H9 (cell line): ENCODE measurements around the gene CDK2. TPM values are rescaled to one million over a fixed set of nuclear protein-coding genes. Genes with fewer than 3 reads are reported as not detected.

Experiments
- DNase-seq: peaks from one replicate; pipeline ENCODE4 v3.0.0-alpha.2; 2017
- H2AFZ ChIP-seq: one replicate; pipeline ENCODE4 v1.6.1; 2013; ENCODE audit warnings: mild to moderate bottlenecking, low read length, control low read depth, moderate library complexity
- H2AK5ac ChIP-seq: 2 replicates; pipeline ENCODE4 v1.6.1; 2013; ENCODE audit warnings: low read length, control low read depth, mixed read lengths; ENCODE audit not compliant: insufficient read length
- H2BK120ac ChIP-seq: one replicate; pipeline ENCODE4 v1.6.1; 2013; ENCODE audit warnings: low read depth, mild to moderate bottlenecking, low read length, control low read depth, inconsistent platforms; ENCODE audit not compliant: poor library complexity, severe bottlenecking
- H2BK12ac ChIP-seq: 2 replicates; pipeline ENCODE4 v1.6.1; 2013; ENCODE audit warnings: low read length, control low read depth, mixed read lengths, low read depth; ENCODE audit not compliant: insufficient read length
- H2BK15ac ChIP-seq: 2 replicates; pipeline ENCODE4 v1.6.1; 2013; ENCODE audit warnings: low read depth, low read length, control low read depth
- H2BK20ac ChIP-seq: one replicate; pipeline ENCODE4 v1.6.1; 2013; ENCODE audit warnings: low read depth, mild to moderate bottlenecking, low read length, control low read depth, inconsistent platforms; ENCODE audit not compliant: poor library complexity, severe bottlenecking
- H2BK5ac ChIP-seq: 2 replicates; pipeline ENCODE4 v1.6.1; 2013; ENCODE audit warnings: low read length, control low read depth, mixed read lengths; ENCODE audit not compliant: insufficient read length
- H3K14ac ChIP-seq: 2 replicates; pipeline ENCODE4 v1.6.1; 2013; ENCODE audit warnings: low read length, control low read depth; ENCODE audit not compliant: insufficient read depth
- H3K18ac ChIP-seq: 2 replicates; pipeline ENCODE4 v1.6.1; 2013; ENCODE audit warnings: low read depth, mild to moderate bottlenecking, mixed read lengths, low read length, control low read depth; ENCODE audit not compliant: insufficient read length
- H3K23ac ChIP-seq: 2 replicates; pipeline ENCODE4 v1.6.1; 2013; ENCODE audit warnings: low read length, control low read depth, mixed read lengths, low read depth; ENCODE audit not compliant: insufficient read length
- H3K23me2 ChIP-seq: 2 replicates; pipeline ENCODE4 v1.6.1; 2013; ENCODE audit warnings: low read depth, mild to moderate bottlenecking, mixed read lengths, low read length, control low read depth; ENCODE audit not compliant: insufficient read length, poor library complexity, severe bottlenecking
- H3K27ac ChIP-seq: 2 replicates; pipeline ENCODE4 v1.5.1; 2013; ENCODE audit warnings: low read length, control low read depth, mixed read lengths, low read depth; ENCODE audit not compliant: insufficient read length
- H3K27me3 ChIP-seq: 2 replicates; pipeline ENCODE4 v1.6.1; 2013; ENCODE audit warnings: low read length, control low read depth, inconsistent platforms; ENCODE audit not compliant: insufficient read depth
- H3K4ac ChIP-seq: 2 replicates; pipeline ENCODE4 v1.6.1; 2013; ENCODE audit warnings: low read depth, mild to moderate bottlenecking, control low read depth, inconsistent platforms, low read length, moderate library complexity
- H3K4me1 ChIP-seq: 2 replicates; pipeline ENCODE4 v1.6.1; 2013; ENCODE audit warnings: low read length, control low read depth, inconsistent platforms; ENCODE audit not compliant: insufficient read depth
- H3K4me2 ChIP-seq: 2 replicates; pipeline ENCODE4 v1.6.1; 2013; ENCODE audit warnings: low read length, control low read depth, mixed read lengths; ENCODE audit not compliant: insufficient read length, insufficient read depth
- H3K56ac ChIP-seq: 2 replicates; pipeline ENCODE4 v1.6.1; 2013; ENCODE audit warnings: low read depth, mild to moderate bottlenecking, mixed read lengths, low read length, control low read depth; ENCODE audit not compliant: insufficient read length
- H3K79me1 ChIP-seq: 2 replicates; pipeline ENCODE4 v1.6.1; 2013; ENCODE audit warnings: low read depth, mild to moderate bottlenecking, moderate library complexity, low read length, control low read depth, inconsistent platforms; ENCODE audit not compliant: insufficient read depth, poor library complexity, severe bottlenecking
- H3K79me2 ChIP-seq: 2 replicates; pipeline ENCODE4 v1.6.1; 2013; ENCODE audit warnings: low read length, control low read depth, inconsistent platforms; ENCODE audit not compliant: insufficient read depth
- H3K9ac ChIP-seq: 2 replicates; pipeline ENCODE4 v1.6.1; 2013; ENCODE audit warnings: low read length, control low read depth, mixed read lengths; ENCODE audit not compliant: insufficient read length; ENCODE audit errors: extremely low read depth
- H3K9me3 ChIP-seq: one replicate; pipeline ENCODE4 v1.6.1; 2013; ENCODE audit warnings: low read depth, low read length, inconsistent platforms; ENCODE audit not compliant: control insufficient read depth
- H3T11ph ChIP-seq: one replicate; pipeline ENCODE4 v1.6.1; 2013; ENCODE audit warnings: mild to moderate bottlenecking, low read length, control low read depth, inconsistent platforms
- H4K20me1 ChIP-seq: one replicate; pipeline ENCODE4 v1.6.1; 2013; ENCODE audit not compliant: control insufficient read depth, insufficient read length, insufficient read depth
- H4K5ac ChIP-seq: 2 replicates; pipeline ENCODE4 v1.6.1; 2013; ENCODE audit warnings: low read depth, mild to moderate bottlenecking, mixed read lengths, low read length, control low read depth; ENCODE audit not compliant: insufficient read length
- H4K8ac ChIP-seq: replicated peaks from 2 replicates; pipeline ENCODE4 v1.6.1; 2013; ENCODE audit warnings: low read length, control low read depth, mixed read lengths, low read depth; ENCODE audit not compliant: insufficient read length
- H4K91ac ChIP-seq: 2 replicates; pipeline ENCODE4 v1.6.1; 2013; ENCODE audit warnings: low read depth, mild to moderate bottlenecking, moderate library complexity, mixed read lengths, low read length, control low read depth; ENCODE audit not compliant: insufficient read length
- H3K27ac Mint-ChIP-seq, 3 experiments: 2 replicates in 2 of 3; 3 replicates in 1 of 3; pipeline ENCODE4 v1.8.0; 2020 to 2021; ENCODE audit warnings: mixed read lengths in 3 of 3, mild to moderate bottlenecking in 1 of 3, moderate library complexity in 1 of 3
- H3K27me3 Mint-ChIP-seq: 2 replicates; pipeline ENCODE4 v1.8.0; 2021; ENCODE audit warnings: low read depth, mild to moderate bottlenecking, moderate library complexity, mixed read lengths
- H3K36me3 Mint-ChIP-seq, 3 experiments: 2 replicates in 2 of 3; 3 replicates in 1 of 3; pipeline ENCODE4 v1.8.0; 2020 to 2021; ENCODE audit warnings: low read depth in 3 of 3, mixed read lengths in 3 of 3; ENCODE audit not compliant: insufficient read depth in 1 of 3
- H3K4me1 Mint-ChIP-seq, 2 experiments: 2 replicates each; pipeline ENCODE4 v1.8.0; 2020; ENCODE audit warnings: mixed read lengths in 2 of 2
- H3K4me3 Mint-ChIP-seq, 2 experiments: 2 replicates in 1 of 2; 3 replicates in 1 of 2; pipeline ENCODE4 v1.8.0; 2020 to 2021; ENCODE audit warnings: mild to moderate bottlenecking in 2 of 2, mixed read lengths in 2 of 2, moderate library complexity in 1 of 2
- H3K9me3 Mint-ChIP-seq, 2 experiments: 2 replicates in 1 of 2; 3 replicates in 1 of 2; pipeline ENCODE4 v1.8.0; 2020; ENCODE audit warnings: mild to moderate bottlenecking in 2 of 2, mixed read lengths in 2 of 2, moderate library complexity in 1 of 2
- CTCF ChIP-seq: fragments of 200-600 bp; sonication (generic); conservative IDR thresholded peaks from 3 replicates; pipeline ENCODE4 v1.8.0; 2021; ENCODE audit warnings: antibody characterized with exemption, mild to moderate bottlenecking
- WGBS: extraction: QIAGEN DNeasy Blood & Tissue Kit; methylation state at CpG from one replicate; pipeline ENCODE4 v1.1.7; 2013; ENCODE audit warnings: missing lambda C conversion rate, low lambda C conversion rate, mixed read lengths; ENCODE audit not compliant: insufficient read length; ENCODE audit errors: extremely low coverage; 5-methylcytosine and 5-hydroxymethylcytosine counted together
- total RNA-seq: library from RNA; stranded (reverse); gene quantifications from 2 replicates; pipeline ENCODE4 v1.2.1, GENCODE V29; 2021

CDK2 gene
- total RNA-seq, 1 experiment from 2014 or later, result 60.8 TPM

DNA sequence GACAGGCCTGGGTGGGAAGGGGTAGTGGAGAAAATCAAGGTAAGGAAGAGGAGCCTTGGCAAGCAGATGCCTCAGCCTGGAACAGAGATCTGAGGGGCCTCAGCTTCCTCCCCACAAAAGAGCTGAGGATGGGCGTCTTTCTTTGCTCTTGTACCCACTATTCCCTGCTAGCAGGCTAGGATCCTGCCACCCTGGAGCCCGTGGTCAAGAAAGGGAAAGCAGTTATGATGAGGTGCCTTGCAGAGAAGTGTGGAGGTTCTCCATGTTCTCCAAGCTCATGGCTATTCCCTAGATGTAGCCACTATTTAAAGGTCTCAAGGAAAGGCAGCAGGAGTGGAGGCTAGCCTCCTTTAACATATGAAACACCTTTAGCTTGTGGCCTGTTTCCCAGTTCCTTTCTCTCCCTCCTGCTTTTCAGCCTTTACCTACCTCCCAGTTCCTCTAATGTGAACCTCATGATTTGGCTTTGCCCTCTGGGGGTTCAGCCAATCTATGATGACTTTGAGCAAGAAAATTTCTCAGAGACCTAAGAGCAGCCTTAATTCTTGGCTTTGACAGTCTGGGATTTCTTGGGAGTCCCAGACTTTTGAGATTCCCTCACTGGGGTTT is 55.4 kb downstream of the CDK2 start:
- Mint-ChIP-seq H3K36me3 (peaks cover 8 to 33% (median 23%) of the 10 kb centered on the region in 3 experiments), H3K27me3 (no peaks in the 10 kb centered on the region), H3K27ac (peak overlapping the region in 2 of 3 experiments; percentile 95 to 98; a peak in 4 of 7 replicates), H3K4me1 (peaks cover 27 to 29% of the 10 kb centered on the region in 2 experiments), H3K4me3 (peak overlapping the region; percentile 61 to 90), H3K9me3 (no peaks in the 10 kb centered on the region)
- no peak overlapping the region for H2BK15ac ChIP-seq
- no peak overlapping the region for H2BK12ac ChIP-seq
- no peak overlapping the region for H2AFZ ChIP-seq
- no peaks in the 10 kb centered on the region for H3K79me2 ChIP-seq
- peak overlapping the region; percentile 54 for H3K4me2 ChIP-seq
- no peak overlapping the region for H3K4ac ChIP-seq
- H2BK20ac ChIP-seq, result no peak overlapping the region
- no peak overlapping the region for H4K8ac ChIP-seq
- no CpG with 5 or more reads among the region's 2 CpGs for WGBS
- H4K20me1 ChIP-seq, result no peaks in the 10 kb centered on the region
- H2BK120ac ChIP-seq, result no peak overlapping the region
- H4K5ac ChIP-seq, result no peak overlapping the region
- H3K23me2 ChIP-seq, result peaks cover 5% of the 10 kb centered on the region
- TF ChIP-seq CTCF, result no peak
- H2AK5ac ChIP-seq, result no peak overlapping the region
- H3K14ac ChIP-seq, result no peak overlapping the region
- DNase-seq, result no peak
- no peak overlapping the region for H3T11ph ChIP-seq
- H3K9me3 ChIP-seq, result no peaks in the 10 kb centered on the region
- H3K79me1 ChIP-seq, result no peaks in the 10 kb centered on the region
- H3K18ac ChIP-seq, result no peak overlapping the region
- H3K23ac ChIP-seq, result no peak overlapping the region
- H3K4me1 ChIP-seq, result peaks cover 4% of the 10 kb centered on the region; the same call in 1 of the 2 replicates
- H3K27me3 ChIP-seq, result no peaks in the 10 kb centered on the region
- H3K9ac ChIP-seq, result no peak overlapping the region
- H3K27ac ChIP-seq, result no peak overlapping the region
- no peak overlapping the region for H4K91ac ChIP-seq
- no peak overlapping the region for H3K56ac ChIP-seq
- H2BK5ac ChIP-seq, result no peak overlapping the region

Other genes with a start within 250 kb of the CDK2 start
- 4.0 and 6.6 TPM in 2 replicates for gene RDH5, start 246.4 kb upstream of the CDK2 start, total RNA-seq
- gene CD63, start 237.8 kb upstream of the CDK2 start, total RNA-seq, result 581 and 589 TPM in 2 replicates
- gene GDF11, start 223.7 kb upstream of the CDK2 start, total RNA-seq, result 31.2 and 31.8 TPM in 2 replicates
- gene SARNP, start 149.1 kb upstream of the CDK2 start, total RNA-seq, result 122 and 127 TPM in 2 replicates
- gene ORMDL2, start 148.8 kb upstream of the CDK2 start, total RNA-seq, result 51.3 and 53.1 TPM in 2 replicates
- 33.7 and 37.1 TPM in 2 replicates for gene DNAJC14, start 137.2 kb upstream of the CDK2 start, total RNA-seq
- gene MMP19, start 123.9 kb upstream of the CDK2 start, total RNA-seq, result 1.7 and 2.4 TPM in 2 replicates
- 58.1 and 58.9 TPM in 2 replicates for gene PYM1, start 38.9 kb upstream of the CDK2 start, total RNA-seq
- gene DGKA, start 35.7 kb upstream of the CDK2 start, total RNA-seq, result 24.1 and 25.9 TPM in 2 replicates
- gene PMEL, start 788 bp upstream of the CDK2 start, total RNA-seq, result 71.0 and 72.6 TPM in 2 replicates
- 48.4 and 50.6 TPM in 2 replicates for gene RAB5B, start 7.2 kb downstream of the CDK2 start, total RNA-seq
- 21.0 and 21.5 TPM in 2 replicates for gene SUOX, start 30.4 kb downstream of the CDK2 start, total RNA-seq
- 13.0 and 13.9 TPM in 2 replicates for gene IKZF4, start 54.2 kb downstream of the CDK2 start, total RNA-seq
- 51.9 and 53.5 TPM in 2 replicates for gene RPS26, start 75.1 kb downstream of the CDK2 start, total RNA-seq
- gene ERBB3, start 113.3 kb downstream of the CDK2 start, total RNA-seq, result 51.2 and 56.5 TPM in 2 replicates
- 248 TPM in 2 replicates for gene PA2G4, start 137.7 kb downstream of the CDK2 start, total RNA-seq
- gene RPL41, start 149.8 kb downstream of the CDK2 start, total RNA-seq, result 4,637 and 4,685 TPM in 2 replicates
- gene ZC3H10, start 151.4 kb downstream of the CDK2 start, total RNA-seq, result 8.9 and 9.4 TPM in 2 replicates
- 111 and 112 TPM in 2 replicates for gene ESYT1, start 161.4 kb downstream of the CDK2 start, total RNA-seq
- gene MYL6B, start 185.8 kb downstream of the CDK2 start, total RNA-seq, result 165 and 168 TPM in 2 replicates
- 1,181 and 1,197 TPM in 2 replicates for gene MYL6, start 191.5 kb downstream of the CDK2 start, total RNA-seq
- 85.0 and 86.9 TPM in 2 replicates for gene SMARCC2, start 222.7 kb downstream of the CDK2 start, total RNA-seq